ENCODE data around the gene SQOR. TPM values are rescaled to one million over a fixed set of nuclear protein-coding genes. Genes with fewer than 3 reads are reported as not detected.

Gene SQOR
- total RNA-seq, 1 experiment from 2014 or later: 76.1 TPM

DNA sequence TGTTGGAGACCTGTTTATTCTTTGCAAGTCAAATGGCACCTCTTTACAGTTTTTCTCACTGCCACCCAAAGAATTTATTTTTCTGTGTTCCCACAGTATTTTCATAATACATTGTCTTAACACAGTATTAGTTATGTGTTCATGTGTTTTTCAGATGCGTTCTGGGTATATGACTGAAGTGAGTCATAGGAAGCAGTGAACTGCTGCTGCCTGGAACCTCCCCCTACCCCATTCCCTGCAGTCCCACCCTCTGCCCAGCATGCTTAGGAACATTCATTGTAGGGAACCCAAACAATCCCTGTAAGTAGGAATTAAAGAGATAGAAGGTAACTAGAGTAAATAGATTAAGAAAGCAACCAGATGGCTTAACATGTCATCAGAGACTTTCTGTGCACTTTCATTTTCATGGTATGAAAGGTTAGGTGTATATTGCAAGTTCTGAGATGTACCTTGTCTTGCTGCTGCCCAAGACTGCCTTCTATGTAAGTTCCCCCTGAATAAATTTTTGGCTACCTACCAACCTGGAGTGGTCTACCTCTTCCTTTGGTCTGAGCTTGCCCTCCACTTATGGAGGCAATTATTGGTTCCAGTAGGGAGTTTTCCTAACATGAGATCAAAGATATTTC, 21.9 kb upstream of the SQOR start:
- no peak overlapping the region for H3K4me3 Mint-ChIP-seq (ENCODE audit: low read depth, unreplicated experiment)
- no peaks in the 10 kb centered on the region for H3K4me1 Mint-ChIP-seq (ENCODE audit: low read depth, unreplicated experiment)
- H3K27ac Mint-ChIP-seq (ENCODE audit: unreplicated experiment): no peak overlapping the region
- H3K36me3 Mint-ChIP-seq (ENCODE audit: insufficient read depth, unreplicated experiment): no peaks in the 10 kb centered on the region
- no peak for DNase-seq
- CTCF ChIA-PET: no interaction called here
- no TSS peak for BruUV-seq (replicated peaks)
- no peaks in the 10 kb centered on the region for H3K27me3 Mint-ChIP-seq (ENCODE audit: unreplicated experiment)
- intact Hi-C loops (cut with micrococcal nuclease; ENCODE audit: unreplicated experiment): no loop called here
- H3K9me3 Mint-ChIP-seq (ENCODE audit: low read depth, unreplicated experiment): no peaks in the 10 kb centered on the region
- TF ChIP-seq, protein P1, sequence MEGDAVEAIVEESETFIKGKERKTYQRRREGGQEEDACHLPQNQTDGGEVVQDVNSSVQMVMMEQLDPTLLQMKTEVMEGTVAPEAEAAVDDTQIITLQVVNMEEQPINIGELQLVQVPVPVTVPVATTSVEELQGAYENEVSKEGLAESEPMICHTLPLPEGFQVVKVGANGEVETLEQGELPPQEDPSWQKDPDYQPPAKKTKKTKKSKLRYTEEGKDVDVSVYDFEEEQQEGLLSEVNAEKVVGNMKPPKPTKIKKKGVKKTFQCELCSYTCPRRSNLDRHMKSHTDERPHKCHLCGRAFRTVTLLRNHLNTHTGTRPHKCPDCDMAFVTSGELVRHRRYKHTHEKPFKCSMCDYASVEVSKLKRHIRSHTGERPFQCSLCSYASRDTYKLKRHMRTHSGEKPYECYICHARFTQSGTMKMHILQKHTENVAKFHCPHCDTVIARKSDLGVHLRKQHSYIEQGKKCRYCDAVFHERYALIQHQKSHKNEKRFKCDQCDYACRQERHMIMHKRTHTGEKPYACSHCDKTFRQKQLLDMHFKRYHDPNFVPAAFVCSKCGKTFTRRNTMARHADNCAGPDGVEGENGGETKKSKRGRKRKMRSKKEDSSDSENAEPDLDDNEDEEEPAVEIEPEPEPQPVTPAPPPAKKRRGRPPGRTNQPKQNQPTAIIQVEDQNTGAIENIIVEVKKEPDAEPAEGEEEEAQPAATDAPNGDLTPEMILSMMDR (IDR thresholded peaks at IDR 0.05; ENCODE audit: unreplicated experiment): no peak

DNA sequence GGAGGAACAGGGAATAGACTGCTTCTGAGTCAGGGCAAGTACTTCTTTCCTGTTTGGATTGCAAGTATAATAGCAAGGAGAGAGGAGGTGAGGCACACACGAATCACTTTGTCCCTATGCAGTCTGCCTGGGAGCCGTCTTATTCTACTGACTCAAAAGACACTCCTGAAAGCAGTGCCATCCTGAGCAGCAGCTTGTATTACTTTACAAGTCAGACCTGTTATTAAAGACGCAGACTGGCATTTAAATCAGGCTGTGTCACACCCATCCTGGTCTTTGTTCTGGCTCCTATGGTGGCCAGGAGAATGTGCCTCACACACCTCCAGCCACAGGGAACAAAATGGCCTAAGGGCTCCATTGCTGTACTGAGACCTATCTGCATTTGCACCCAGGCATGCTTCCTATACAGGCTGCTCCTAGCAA, 17.9 kb upstream of the SQOR start:
- no TSS peak for BruUV-seq (replicated peaks)
- H3K27me3 Mint-ChIP-seq (ENCODE audit: unreplicated experiment): no peaks in the 10 kb centered on the region
- H3K4me3 Mint-ChIP-seq (ENCODE audit: low read depth, unreplicated experiment): no peak overlapping the region
- H3K27ac Mint-ChIP-seq (ENCODE audit: unreplicated experiment): no peak overlapping the region
- TF ChIP-seq, protein P1 (IDR thresholded peaks at IDR 0.05; ENCODE audit: unreplicated experiment): no peak
- CTCF ChIA-PET: no interaction called here
- intact Hi-C loops (cut with micrococcal nuclease; ENCODE audit: unreplicated experiment): no loop called here
- H3K4me1 Mint-ChIP-seq (ENCODE audit: low read depth, unreplicated experiment): no peaks in the 10 kb centered on the region
- no peak for DNase-seq
- no peaks in the 10 kb centered on the region for H3K9me3 Mint-ChIP-seq (ENCODE audit: low read depth, unreplicated experiment)
- H3K36me3 Mint-ChIP-seq (ENCODE audit: insufficient read depth, unreplicated experiment): no peaks in the 10 kb centered on the region

DNA sequence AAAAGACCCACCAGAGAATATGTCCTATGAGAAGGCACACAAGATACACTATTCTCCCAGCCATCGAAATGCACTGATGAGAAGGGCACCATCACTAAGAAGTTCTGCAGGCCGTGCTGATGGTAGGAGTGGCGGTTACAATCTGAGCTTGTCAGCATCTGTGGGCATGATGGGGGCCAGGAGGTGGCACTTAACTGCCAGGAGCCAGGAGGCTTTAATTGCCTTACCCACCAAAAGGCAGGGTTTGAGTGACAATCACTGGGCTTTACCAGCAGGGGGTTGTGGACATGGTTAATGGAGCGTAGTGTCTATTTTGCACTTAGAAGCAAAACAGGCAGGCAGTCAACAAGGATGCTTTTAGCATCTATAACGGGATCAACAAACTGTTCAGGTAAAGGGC, 16.0 kb upstream of the SQOR start:
- H3K4me3 Mint-ChIP-seq (ENCODE audit: low read depth, unreplicated experiment): no peak overlapping the region
- H3K36me3 Mint-ChIP-seq (ENCODE audit: insufficient read depth, unreplicated experiment): no peaks in the 10 kb centered on the region
- H3K4me1 Mint-ChIP-seq (ENCODE audit: low read depth, unreplicated experiment): no peaks in the 10 kb centered on the region
- intact Hi-C loops (cut with micrococcal nuclease; ENCODE audit: unreplicated experiment): no loop called here
- TF ChIP-seq, protein P1 (IDR thresholded peaks at IDR 0.05; ENCODE audit: unreplicated experiment): no peak
- CTCF ChIA-PET: no interaction called here
- no peak for DNase-seq
- no TSS peak for BruUV-seq (replicated peaks)
- H3K9me3 Mint-ChIP-seq (ENCODE audit: low read depth, unreplicated experiment): no peaks in the 10 kb centered on the region
- H3K27me3 Mint-ChIP-seq (ENCODE audit: unreplicated experiment): no peaks in the 10 kb centered on the region
- no peak overlapping the region for H3K27ac Mint-ChIP-seq (ENCODE audit: unreplicated experiment)

DNA sequence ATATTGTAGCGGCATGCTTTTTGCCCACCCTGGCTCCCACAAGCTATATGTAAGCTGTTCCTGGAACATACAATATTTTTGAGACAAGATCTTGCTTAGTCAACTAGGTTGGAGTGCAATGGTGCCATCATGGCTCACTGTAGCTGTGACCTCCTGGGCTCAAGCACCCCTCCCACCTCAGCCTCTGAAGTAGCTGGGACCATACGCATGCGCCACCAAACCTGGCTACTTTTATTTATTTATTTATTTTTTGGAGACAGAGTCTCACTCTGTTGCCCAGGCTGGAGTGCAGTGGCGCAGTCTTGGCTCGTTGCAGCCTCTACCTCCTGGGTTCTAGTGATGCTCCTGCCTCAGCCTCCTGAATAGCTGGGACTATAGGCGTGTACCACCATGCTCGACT, 6.7 kb upstream of the SQOR start:
- Mint-ChIP-seq H3K9me3 (ENCODE audit: low read depth, unreplicated experiment) (peaks cover 2% of the 10 kb centered on the region), H3K4me1 (ENCODE audit: low read depth, unreplicated experiment) (peaks cover 10% of the 10 kb centered on the region), H3K36me3 (ENCODE audit: insufficient read depth, unreplicated experiment) (no peaks in the 10 kb centered on the region), H3K27ac (ENCODE audit: unreplicated experiment) (no peak overlapping the region), H3K27me3 (ENCODE audit: unreplicated experiment) (no peaks in the 10 kb centered on the region), H3K4me3 (ENCODE audit: low read depth, unreplicated experiment) (no peak overlapping the region)
- BruUV-seq (replicated peaks): no TSS peak
- CTCF ChIA-PET: no interaction called here
- DNase-seq: no peak
- intact Hi-C loops (cut with micrococcal nuclease; ENCODE audit: unreplicated experiment): no loop called here
- TF ChIP-seq, protein P1 (IDR thresholded peaks at IDR 0.05; ENCODE audit: unreplicated experiment): no peak

Measured in Calu3 (cell line).